ENCODE measurements around the gene KBTBD3. TPM values are rescaled to one million over a fixed set of nuclear protein-coding genes. Genes with fewer than 3 reads are reported as not detected.
"Not testable (repeated sequence)": the region's sequence is repeated elsewhere in the genome, so short reads cannot be mapped to it uniquely, and the experiment has no call there.

Gene KBTBD3
- total RNA-seq, 1 donor from 2014 or later, result 10.0 TPM

GRCh38 chr11:106017093-106017492 lies 60.1 kb downstream of the KBTBD3 start:
- DNase-seq (no peak), ATAC-seq (no peak)
- intact Hi-C loops (cut with micrococcal nuclease), result no loop called here

- no peak for ATAC-seq
- intact Hi-C loops (cut with micrococcal nuclease), result no loop called here
- DNase-seq, result no peak
Observed at GRCh38 chr11:106015066-106015465, 62.1 kb downstream of the KBTBD3 start.

GRCh38 chr11:106014620-106015019 lies 62.5 kb downstream of the KBTBD3 start:
- ATAC-seq (no peak), DNase-seq (no peak)
- intact Hi-C loops (cut with micrococcal nuclease), result no loop called here

GRCh38 chr11:106014035-106014434 lies 63.1 kb downstream of the KBTBD3 start:
- ATAC-seq (no peak), DNase-seq (no peak)
- intact Hi-C loops (cut with micrococcal nuclease), result no loop called here

- ATAC-seq (peak; percentile 94), DNase-seq (no peak)
- intact Hi-C loops (cut with micrococcal nuclease), result no loop called here
Observed at GRCh38 chr11:106012744-106013143, 64.4 kb downstream of the KBTBD3 start.

- ATAC-seq, result no peak
Observed at GRCh38 chr11:106011481-106011880, 65.7 kb downstream of the KBTBD3 start.

GRCh38 chr11:106003094-106003493 lies 74.1 kb downstream of the KBTBD3 start:
- intact Hi-C loops (cut with micrococcal nuclease); DNase-seq; ATAC-seq: not testable (repeated sequence)

More at GRCh38 chr11:106011481-106011880, 65.7 kb downstream of the KBTBD3 start:
- DNase-seq, result no peak
- intact Hi-C loops (cut with micrococcal nuclease), result no loop called here

GRCh38 chr11:106001304-106002012 lies 75.7 kb downstream of the KBTBD3 start:
- ATAC-seq, result no peak
- no peak for DNase-seq
- intact Hi-C loops (cut with micrococcal nuclease), result no loop called here

Other genes with a start within 250 kb of the KBTBD3 start
- gene MSANTD4, start 55.1 kb downstream of the KBTBD3 start, total RNA-seq, result 18.4 TPM
- 37.7 TPM for gene AASDHPPT, start 315 bp upstream of the KBTBD3 start, total RNA-seq